ENCODE data around the gene CST11. TPM values are rescaled to one million over a fixed set of nuclear protein-coding genes. Genes with fewer than 3 reads are reported as not detected.

CST11 gene
- total and polyA plus RNA-seq, 2 donors (not counting 3 experiments of a cell fraction or from before 2014, with no cell fraction given) = not detected

- Histone ChIP-seq H2AFZ (ENCODE audit: low read depth, low read length) (no peak overlapping the region), H3K36me3 (ENCODE audit: control insufficient read depth in 2 of 2, extremely low read depth in 1 of 2, insufficient read depth in 2 of 2, low read length in 2 of 2) (no peaks in the 10 kb centered on the region), H3K79me2 (ENCODE audit: control insufficient read depth, insufficient read depth, low read length) (no peaks in the 10 kb centered on the region), H3K9ac (replicated peaks; ENCODE audit: extremely low read depth, insufficient read depth, low read length) (no peak overlapping the region), H3K27me3 (ENCODE audit: control insufficient read depth in 2 of 2, insufficient read depth in 2 of 2, low read length in 2 of 2) (no peaks in the 10 kb centered on the region), H4K20me1 (replicated peaks; ENCODE audit: control insufficient read depth, extremely low read depth, insufficient read depth, low read length) (no peaks in the 10 kb centered on the region), H3K4me3 (replicated peaks in 1 of 3; ENCODE audit: insufficient read depth in 1 of 3, low read depth in 1 of 3, low read length in 3 of 3) (no peak overlapping the region), H3K4me2 (ENCODE audit: insufficient read depth, low read length) (no peak overlapping the region), H3K9me1 (replicated peaks; ENCODE audit: control insufficient read depth, extremely low read depth, insufficient read depth, low read length) (no peaks in the 10 kb centered on the region), H3K9me3 (replicated peaks; ENCODE audit: control insufficient read depth, insufficient read depth, low read length) (no peaks in the 10 kb centered on the region), H3K4me1 (ENCODE audit: control insufficient read depth, extremely low read depth, insufficient read depth, low read length) (no peaks in the 10 kb centered on the region), H3K27ac (ENCODE audit: insufficient read depth, low read depth, low read length) (no peak overlapping the region)
- TF ChIP-seq MAX (IDR thresholded peaks at IDR 0.05; ENCODE audit: insufficient read depth, insufficient read length) (no peak), FOS (IDR thresholded peaks at IDR 0.05; ENCODE audit: borderline replicate concordance, insufficient read depth, low read length) (peak; percentile 12)
- CTCF ChIA-PET = interaction anchor here (0.6 to 3.4 kb wide), 8 partner anchors 9 to 754 kb away, joined by 3 to 60 read pairs (median 3); partner anchors contain the start of genes NAPB and NXT1
- intact Hi-C loops (cut with micrococcal nuclease) (loop anchor here (1.0 kb wide), 2 partner anchors 95 to 754 kb away; partner anchors contain the start of gene NXT1), dilution Hi-C loops (cut with MboI; ENCODE audit: extremely low pct_ligation_motif_present, low sequenced_read_pairs) (no loop called here)
- no peak for DNase-seq (ENCODE audit: low read depth, low spot score)
- no TSS peak for BruUV-seq (replicated peaks)
- no peak for FAIRE-seq
- POLR2A ChIA-PET = no interaction called here
Observed at GRCh38 chr20:23445596-23446217, 7.0 kb downstream of the CST11 start.

- Histone ChIP-seq H3K27ac (ENCODE audit: insufficient read depth, low read depth, low read length) (no peak overlapping the region), H3K4me3 (replicated peaks in 1 of 3; ENCODE audit: insufficient read depth in 1 of 3, low read depth in 1 of 3, low read length in 3 of 3) (no peak overlapping the region), H3K4me1 (ENCODE audit: control insufficient read depth, extremely low read depth, insufficient read depth, low read length) (no peaks in the 10 kb centered on the region), H3K4me2 (ENCODE audit: insufficient read depth, low read length) (no peak overlapping the region), H3K27me3 (ENCODE audit: control insufficient read depth in 2 of 2, insufficient read depth in 2 of 2, low read length in 2 of 2) (no peaks in the 10 kb centered on the region), H3K9ac (replicated peaks; ENCODE audit: extremely low read depth, insufficient read depth, low read length) (no peak overlapping the region), H3K9me1 (replicated peaks; ENCODE audit: control insufficient read depth, extremely low read depth, insufficient read depth, low read length) (no peaks in the 10 kb centered on the region), H2AFZ (ENCODE audit: low read depth, low read length) (no peak overlapping the region), H4K20me1 (replicated peaks; ENCODE audit: control insufficient read depth, extremely low read depth, insufficient read depth, low read length) (no peaks in the 10 kb centered on the region), H3K9me3 (replicated peaks; ENCODE audit: control insufficient read depth, insufficient read depth, low read length) (no peaks in the 10 kb centered on the region), H3K79me2 (ENCODE audit: control insufficient read depth, insufficient read depth, low read length) (no peaks in the 10 kb centered on the region), H3K36me3 (ENCODE audit: control insufficient read depth in 2 of 2, extremely low read depth in 1 of 2, insufficient read depth in 2 of 2, low read length in 2 of 2) (no peaks in the 10 kb centered on the region)
- intact Hi-C loops (cut with micrococcal nuclease) (loop anchor here (5.0 kb wide), 1 partner anchor 222 kb away; no protein-coding TSS in a partner anchor), dilution Hi-C loops (cut with MboI; ENCODE audit: extremely low pct_ligation_motif_present, low sequenced_read_pairs) (no loop called here)
- ChIA-PET CTCF (interaction anchor here (0.6 to 3.4 kb wide), 3 partner anchors 10 to 159 kb away, joined by 3 to 60 read pairs (median 3); partner anchors contain the start of gene NXT1), POLR2A (no interaction called here)
- TF ChIP-seq MAX (IDR thresholded peaks at IDR 0.05; ENCODE audit: insufficient read depth, insufficient read length) (no peak), CTCF (IDR thresholded peaks at IDR 0.05; ENCODE audit: extremely low read depth in 1 of 2, insufficient read depth in 1 of 2, low read depth in 1 of 2, low read length in 2 of 2) (no peak), POLR2A (IDR thresholded peaks at IDR 0.05; ENCODE audit: low read depth, low read length) (no peak), GATA2 (IDR thresholded peaks at IDR 0.05; ENCODE audit: insufficient read depth, insufficient read length, low read depth, low read length) (no peak), JUN (IDR thresholded peaks at IDR 0.05; ENCODE audit: borderline replicate concordance, insufficient read depth, insufficient read length, low read depth) (no peak), MYC (IDR thresholded peaks at IDR 0.05; ENCODE audit: low read depth, low read length) (no peak), EZH2 (IDR thresholded peaks at IDR 0.05; ENCODE audit: borderline replicate concordance, low read depth, low read length, severe bottlenecking) (no peak), FOS (IDR thresholded peaks at IDR 0.05; ENCODE audit: borderline replicate concordance, insufficient read depth, low read length) (no peak), POLR2AphosphoS5 (IDR thresholded peaks at IDR 0.05; ENCODE audit: insufficient read depth, low read depth, low read length) (no peak)
- DNase-seq (ENCODE audit: low read depth, low spot score) = no peak
- FAIRE-seq = no peak
- no TSS peak for BruUV-seq (replicated peaks)
Observed at GRCh38 chr20:23444859-23445258, 7.8 kb downstream of the CST11 start.
